ENCODE data around the gene MICAL1. TPM values are rescaled to one million over a fixed set of nuclear protein-coding genes. Genes with fewer than 3 reads are reported as not detected.

MICAL1 gene
- total and polyA plus RNA-seq, 2 of the 8 experiments (the other 6 are each of a cell fraction or from before 2014, with no cell fraction given), result 42.5 to 55.4 TPM

GRCh38 chr6:109396046-109396718 lies 59.4 kb downstream of the MICAL1 start:
- no peak overlapping the region for H3K14ac ChIP-seq (ENCODE audit: insufficient read length)
- H2BK5ac ChIP-seq (ENCODE audit: low read depth, low read length), result no peak overlapping the region
- H3K9me3 ChIP-seq (ENCODE audit: insufficient read depth in 2 of 2, low read depth in 1 of 2, low read length in 1 of 2), result no peaks in the 10 kb centered on the region
- H3K23ac ChIP-seq (ENCODE audit: insufficient read length), result no peak overlapping the region
- TF ChIP-seq SAP30 (IDR thresholded peaks at IDR 0.05; ENCODE audit: insufficient read depth, insufficient replicate concordance, low read length), result no peak
- TF ChIP-seq NRF1 (IDR thresholded peaks at IDR 0.05; ENCODE audit: low read depth, low read length), result no peak
- no peak for TF ChIP-seq CBX8 (IDR thresholded peaks at IDR 0.05; ENCODE audit: borderline replicate concordance, low read depth, low read length)
- TF ChIP-seq TCF12 (IDR thresholded peaks at IDR 0.05; ENCODE audit: low read depth, low read length), result no peak
- no peak for TF ChIP-seq SP4 (IDR thresholded peaks at IDR 0.05; ENCODE audit: low read length)
- TF ChIP-seq E2F6 (IDR thresholded peaks at IDR 0.05), result no peak
- TF ChIP-seq RFX5 (IDR thresholded peaks at IDR 0.05; ENCODE audit: borderline replicate concordance, low read depth, low read length), result no peak
- no peaks in the 10 kb centered on the region for H3K79me2 ChIP-seq (ENCODE audit: control insufficient read depth in 1 of 2, insufficient read depth in 2 of 2, low read length in 2 of 2)
- H3K4ac ChIP-seq (replicated peaks; ENCODE audit: insufficient read length, low read depth, low read length), result no peak overlapping the region
- FAIRE-seq (no peak), DNase-seq (ENCODE audit: low read depth in 1 of 2, low spot score in 2 of 2) (no peak)
- 95% methylated on average over 12 of the region's 12 CpGs; no CpG with 5 or more reads in 1 of the 2 experiments for WGBS, 2 experiments (ENCODE audit: extremely low coverage in 1 of 2, insufficient coverage in 1 of 2, insufficient read length in 1 of 2, insufficient replicate concordance in 2 of 2, low coverage in 1 of 2, low lambda C conversion rate in 2 of 2, missing lambda C conversion rate in 1 of 2)
- CTCF ChIA-PET (ENCODE audit: partially characterized antibody), result interaction anchor here (0.6 to 6.1 kb wide), 18 partner anchors 9 to 863 kb away, joined by 3 to 62 read pairs (median 3); partner anchors contain the start of gene CD164
- H2BK120ac ChIP-seq (replicated peaks; ENCODE audit: low read depth, low read length), result no peak overlapping the region
- no peaks in the 10 kb centered on the region for H3K4me1 ChIP-seq (replicated peaks in 1 of 4; ENCODE audit: control insufficient read depth in 3 of 4, insufficient read depth in 4 of 4, low read length in 3 of 4)
- no peak overlapping the region for H2AK5ac ChIP-seq (ENCODE audit: low read depth, low read length)
- H2BK20ac ChIP-seq (ENCODE audit: low read length), result no peak overlapping the region
- no peak overlapping the region for H3K4me2 ChIP-seq (ENCODE audit: insufficient read depth in 1 of 2, low read depth in 2 of 2, low read length in 2 of 2)
- no peak overlapping the region for H4K5ac ChIP-seq (ENCODE audit: insufficient read length, low read depth, low read length)
- no peak overlapping the region for H3K27ac ChIP-seq (ENCODE audit: low read depth, low read length)
- no peaks in the 10 kb centered on the region for H3K23me2 ChIP-seq (ENCODE audit: low read depth, low read length)
- H3K36me3 ChIP-seq (ENCODE audit: control insufficient read depth in 2 of 4, insufficient read depth in 4 of 4, low read length in 3 of 4), result no peaks in the 10 kb centered on the region
- no peak overlapping the region for H2BK12ac ChIP-seq (ENCODE audit: low read depth, low read length)
- H2BK15ac ChIP-seq (ENCODE audit: low read length), result no peak overlapping the region
- H3K18ac ChIP-seq (ENCODE audit: extremely low read depth, low read length), result no peak overlapping the region
- H3K9ac ChIP-seq (replicated peaks in 1 of 4; ENCODE audit: extremely low read depth in 1 of 4, low read depth in 3 of 4, low read length in 3 of 4), result no peak overlapping the region
- H4K8ac ChIP-seq (ENCODE audit: extremely low read depth, insufficient read depth, low read length), result no peak overlapping the region
- H4K20me1 ChIP-seq (replicated peaks in 1 of 2; ENCODE audit: control insufficient read depth in 1 of 2, insufficient read depth in 2 of 2, low read length in 2 of 2), result no peaks in the 10 kb centered on the region
- no peak overlapping the region for H4K91ac ChIP-seq (replicated peaks; ENCODE audit: insufficient read length, low read length)
- H3K79me1 ChIP-seq (ENCODE audit: low read depth, low read length), result no peaks in the 10 kb centered on the region
- H3K56ac ChIP-seq (replicated peaks; ENCODE audit: insufficient read length, low read depth, low read length), result no peak overlapping the region
- H3K4me3 ChIP-seq (ENCODE audit: extremely low read depth in 1 of 4, insufficient read depth in 2 of 4, low read depth in 3 of 4, low read length in 4 of 4), result no peak overlapping the region
- no peak overlapping the region for H2AFZ ChIP-seq (ENCODE audit: low read length)
- no peaks in the 10 kb centered on the region for H3K27me3 ChIP-seq (replicated peaks in 1 of 4; ENCODE audit: control insufficient read depth in 3 of 4, extremely low read depth in 1 of 4, insufficient read depth in 3 of 4, low read length in 3 of 4)
- POLR2A ChIA-PET (ENCODE audit: partially characterized antibody), result interaction anchor here (0.8 to 1.3 kb wide), 3 partner anchors 9 to 15 kb away, joined by 3 to 4 read pairs (median 3); partner anchors contain the start of gene CD164

Measured in H1 (cell line).